ENCODE results near the gene MYO10.
A peak's percentile ranks its signal among the peaks of the same experiment; 100 is the strongest.

MYO10 gene

GRCh38 chr5:16978296-16978695 lies 42.2 kb upstream of the MYO10 start:
- no peak for DNase-seq (ENCODE audit: extremely low read depth, insufficient read length)
- TF ChIP-seq CTCF (IDR thresholded peaks at IDR 0.05; ENCODE audit: insufficient read depth, low read length, poor library complexity, severe bottlenecking) = no peak
- no peak overlapping the region for H3K4me3 ChIP-seq (replicated peaks; ENCODE audit: low read depth, low read length)
- H3K36me3 ChIP-seq (ENCODE audit: control insufficient read depth, insufficient read depth, low read length) = no peaks in the 10 kb centered on the region
- no peaks in the 10 kb centered on the region for H3K27me3 ChIP-seq (replicated peaks; ENCODE audit: control insufficient read depth, insufficient read depth, low read length)

- DNase-seq (ENCODE audit: extremely low read depth, insufficient read length) = no peak
- Histone ChIP-seq H3K27me3 (replicated peaks; ENCODE audit: control insufficient read depth, insufficient read depth, low read length) (no peaks in the 10 kb centered on the region), H3K4me3 (replicated peaks; ENCODE audit: low read depth, low read length) (no peak overlapping the region), H3K36me3 (ENCODE audit: control insufficient read depth, insufficient read depth, low read length) (no peaks in the 10 kb centered on the region)
- no peak for TF ChIP-seq CTCF (IDR thresholded peaks at IDR 0.05; ENCODE audit: insufficient read depth, low read length, poor library complexity, severe bottlenecking)
These were observed 40.5 kb upstream of the MYO10 start for GRCh38 chr5:16976625-16977008.

DNA sequence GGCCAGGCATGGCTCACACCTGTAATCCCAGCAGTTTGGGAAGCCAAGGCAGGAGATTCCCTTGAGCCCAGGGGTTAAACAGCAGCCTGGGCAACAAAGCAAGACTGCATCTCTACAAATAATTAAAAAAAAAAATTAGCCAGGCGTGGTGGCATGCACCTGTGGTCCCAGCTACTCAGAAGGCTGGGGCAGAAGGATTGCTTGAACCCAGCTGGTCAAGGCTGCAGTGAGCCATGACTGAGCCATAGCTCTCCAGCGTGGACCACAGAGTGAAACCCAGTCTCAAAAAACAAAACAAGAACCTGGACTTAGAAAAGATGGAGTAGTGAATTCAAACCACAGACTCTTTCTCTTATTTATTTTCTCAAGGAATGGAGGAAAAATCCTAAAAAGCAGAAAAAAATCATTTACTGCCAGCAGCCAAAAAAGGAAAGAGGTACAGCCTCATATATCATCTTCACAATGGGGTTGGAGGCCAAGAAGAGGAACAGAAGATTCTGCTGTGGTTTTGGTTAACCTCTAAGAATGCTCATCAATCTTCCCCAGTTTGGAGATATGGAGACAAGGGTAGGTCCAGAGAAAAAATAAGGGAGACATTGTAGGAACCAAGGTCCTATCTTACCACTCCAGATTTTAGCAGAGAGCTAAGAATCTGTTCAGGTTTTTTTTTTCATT lies 40.0 kb upstream of the MYO10 start:
- Histone ChIP-seq H3K4me3 (replicated peaks; ENCODE audit: low read depth, low read length) (no peak overlapping the region), H3K27me3 (replicated peaks; ENCODE audit: control insufficient read depth, insufficient read depth, low read length) (no peaks in the 10 kb centered on the region), H3K36me3 (ENCODE audit: control insufficient read depth, insufficient read depth, low read length) (no peaks in the 10 kb centered on the region)
- TF ChIP-seq CTCF (IDR thresholded peaks at IDR 0.05; ENCODE audit: insufficient read depth, low read length, poor library complexity, severe bottlenecking) = no peak
- DNase-seq (ENCODE audit: extremely low read depth, insufficient read length) = peak; percentile 6

GRCh38 chr5:16974981-16975380 lies 38.9 kb upstream of the MYO10 start:
- Histone ChIP-seq H3K36me3 (ENCODE audit: control insufficient read depth, insufficient read depth, low read length) (no peaks in the 10 kb centered on the region), H3K4me3 (replicated peaks; ENCODE audit: low read depth, low read length) (no peak overlapping the region), H3K27me3 (replicated peaks; ENCODE audit: control insufficient read depth, insufficient read depth, low read length) (no peaks in the 10 kb centered on the region)
- TF ChIP-seq CTCF (IDR thresholded peaks at IDR 0.05; ENCODE audit: insufficient read depth, low read length, poor library complexity, severe bottlenecking) = no peak
- no peak for DNase-seq (ENCODE audit: extremely low read depth, insufficient read length)

DNA sequence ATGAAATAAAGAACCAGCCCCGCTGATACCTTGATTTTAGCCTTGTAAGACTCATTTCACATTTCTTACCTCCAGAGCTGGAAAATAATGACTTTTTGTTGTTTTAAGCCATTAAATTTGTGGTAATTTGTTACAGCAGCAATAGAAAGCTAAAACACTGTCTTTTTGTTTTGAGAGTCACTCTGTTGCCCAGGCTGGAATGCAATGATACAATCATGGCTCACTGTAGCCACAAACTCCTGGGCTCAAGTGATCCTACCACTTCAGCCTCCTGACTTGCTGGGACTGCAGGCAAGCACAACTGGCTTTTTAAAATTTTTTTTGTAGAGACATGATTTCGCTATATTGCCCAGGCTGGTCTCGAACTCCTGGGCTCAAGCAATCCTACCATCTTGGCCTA lies 34.7 kb upstream of the MYO10 start:
- no peak for DNase-seq (ENCODE audit: extremely low read depth, insufficient read length)
- no peaks in the 10 kb centered on the region for H3K36me3 ChIP-seq (ENCODE audit: control insufficient read depth, insufficient read depth, low read length)
- TF ChIP-seq CTCF (IDR thresholded peaks at IDR 0.05; ENCODE audit: insufficient read depth, low read length, poor library complexity, severe bottlenecking) = no peak
- H3K4me3 ChIP-seq (replicated peaks; ENCODE audit: low read depth, low read length) = no peak overlapping the region
- H3K27me3 ChIP-seq (replicated peaks; ENCODE audit: control insufficient read depth, insufficient read depth, low read length) = no peaks in the 10 kb centered on the region

DNA sequence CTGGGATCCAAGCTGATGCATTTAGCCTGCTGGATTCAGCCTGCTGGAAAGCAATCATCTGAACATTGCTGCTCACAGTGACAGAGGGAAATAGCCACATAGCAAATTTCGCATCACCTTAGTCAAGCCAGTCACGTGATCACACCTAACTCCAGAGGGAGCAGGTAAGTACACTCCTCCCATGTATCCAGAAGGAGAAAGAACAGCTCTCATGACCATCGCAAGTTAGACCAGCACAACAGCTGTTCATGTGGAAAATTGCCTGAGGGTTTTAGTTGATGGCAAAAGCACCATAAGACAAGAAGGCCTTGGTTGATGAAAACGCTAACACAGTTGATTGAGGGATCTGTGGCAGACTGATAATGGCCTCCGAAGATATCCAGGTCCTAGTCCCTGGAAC lies 34.2 kb upstream of the MYO10 start:
- Histone ChIP-seq H3K36me3 (ENCODE audit: control insufficient read depth, insufficient read depth, low read length) (no peaks in the 10 kb centered on the region), H3K27me3 (replicated peaks; ENCODE audit: control insufficient read depth, insufficient read depth, low read length) (no peaks in the 10 kb centered on the region), H3K4me3 (replicated peaks; ENCODE audit: low read depth, low read length) (no peak overlapping the region)
- DNase-seq (ENCODE audit: extremely low read depth, insufficient read length) = no peak
- TF ChIP-seq CTCF (IDR thresholded peaks at IDR 0.05; ENCODE audit: insufficient read depth, low read length, poor library complexity, severe bottlenecking) = no peak

Data from GM06990 (cell line).